ENCODE results near the gene ITGA7. TPM values are rescaled to one million over a fixed set of nuclear protein-coding genes. Genes with fewer than 3 reads are reported as not detected.

The ITGA7 gene
- total RNA-seq, 1 donor from 2014 or later = 33.2 TPM

DNA sequence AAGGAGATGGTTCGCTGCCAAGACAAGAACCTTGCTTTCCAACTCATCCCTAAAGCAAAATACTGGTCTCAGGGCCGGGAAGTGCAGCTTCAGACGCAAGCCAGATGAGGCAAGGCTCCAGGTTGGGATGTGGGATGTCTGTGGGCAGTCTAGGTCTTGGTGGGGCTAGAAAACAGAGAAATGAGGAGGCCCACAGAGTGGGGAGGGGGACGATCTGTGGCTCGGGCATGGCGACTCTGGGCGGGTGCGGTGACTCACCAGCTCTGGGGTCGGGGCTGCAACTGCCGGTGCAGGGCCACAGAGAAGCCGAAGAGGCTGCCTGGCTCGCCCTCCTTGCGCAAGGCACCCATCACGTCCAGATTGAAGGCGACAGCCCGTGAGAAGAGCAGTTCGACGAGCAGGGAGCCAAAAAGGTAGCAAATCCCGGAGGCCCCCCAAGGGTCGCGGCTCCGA lies 459 bp downstream of the ITGA7 start:
- no peak overlapping the region for H3K27ac Mint-ChIP-seq
- TF ChIP-seq, protein P1, sequence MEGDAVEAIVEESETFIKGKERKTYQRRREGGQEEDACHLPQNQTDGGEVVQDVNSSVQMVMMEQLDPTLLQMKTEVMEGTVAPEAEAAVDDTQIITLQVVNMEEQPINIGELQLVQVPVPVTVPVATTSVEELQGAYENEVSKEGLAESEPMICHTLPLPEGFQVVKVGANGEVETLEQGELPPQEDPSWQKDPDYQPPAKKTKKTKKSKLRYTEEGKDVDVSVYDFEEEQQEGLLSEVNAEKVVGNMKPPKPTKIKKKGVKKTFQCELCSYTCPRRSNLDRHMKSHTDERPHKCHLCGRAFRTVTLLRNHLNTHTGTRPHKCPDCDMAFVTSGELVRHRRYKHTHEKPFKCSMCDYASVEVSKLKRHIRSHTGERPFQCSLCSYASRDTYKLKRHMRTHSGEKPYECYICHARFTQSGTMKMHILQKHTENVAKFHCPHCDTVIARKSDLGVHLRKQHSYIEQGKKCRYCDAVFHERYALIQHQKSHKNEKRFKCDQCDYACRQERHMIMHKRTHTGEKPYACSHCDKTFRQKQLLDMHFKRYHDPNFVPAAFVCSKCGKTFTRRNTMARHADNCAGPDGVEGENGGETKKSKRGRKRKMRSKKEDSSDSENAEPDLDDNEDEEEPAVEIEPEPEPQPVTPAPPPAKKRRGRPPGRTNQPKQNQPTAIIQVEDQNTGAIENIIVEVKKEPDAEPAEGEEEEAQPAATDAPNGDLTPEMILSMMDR (IDR thresholded peaks at IDR 0.05; ENCODE audit: unreplicated experiment) = no peak

DNA sequence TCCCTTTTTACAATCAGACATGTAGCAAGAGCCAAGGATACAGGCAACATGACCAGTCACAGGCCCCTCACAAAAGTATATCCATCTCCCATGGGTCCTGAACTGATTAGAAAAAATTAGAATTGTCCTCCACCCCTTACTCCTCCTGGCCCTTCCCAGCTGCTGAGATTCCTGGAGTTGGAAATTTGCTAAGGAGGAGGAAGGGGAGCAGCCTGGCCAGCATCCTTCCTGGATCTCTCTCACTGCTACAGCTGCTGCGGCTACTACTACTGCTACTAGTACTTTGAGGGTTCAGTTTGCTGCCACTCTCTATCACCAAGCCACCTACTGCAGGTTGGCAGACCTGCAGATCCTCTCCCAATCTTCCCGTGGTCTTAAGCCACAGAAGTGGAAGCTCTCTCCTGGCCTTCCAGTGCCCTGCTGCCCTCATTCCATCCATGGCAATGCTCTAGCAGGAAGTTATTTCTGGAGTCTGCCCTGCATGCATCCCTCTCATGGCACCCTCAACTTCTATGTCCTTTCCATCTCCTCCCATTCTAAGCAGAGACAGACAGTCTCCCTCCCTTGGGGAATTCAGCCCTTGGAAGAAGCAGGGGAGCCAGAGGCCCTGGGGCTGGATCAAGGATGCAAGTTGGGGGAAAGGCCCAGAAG lies 1.0 kb downstream of the ITGA7 start:
- H3K4me3 Mint-ChIP-seq = peak overlapping the region; percentile 74
- H3K27ac Mint-ChIP-seq = no peak overlapping the region
- DNase-seq (ENCODE audit: low spot score in 2 of 2, unreplicated experiment in 2 of 2) = no peak
- no peaks in the 10 kb centered on the region for H3K9me3 Mint-ChIP-seq
- no peaks in the 10 kb centered on the region for H3K36me3 Mint-ChIP-seq
- peaks cover 71% of the 10 kb centered on the region for H3K27me3 Mint-ChIP-seq (ENCODE audit: low read depth)
- TF ChIP-seq, protein P1 (IDR thresholded peaks at IDR 0.05; ENCODE audit: unreplicated experiment) = no peak
- peaks cover 17% of the 10 kb centered on the region for H3K4me1 Mint-ChIP-seq

More for the DNA sequence above, 459 bp downstream of the ITGA7 start:
- peaks cover 17% of the 10 kb centered on the region for H3K4me1 Mint-ChIP-seq
- no peaks in the 10 kb centered on the region for H3K9me3 Mint-ChIP-seq
- H3K36me3 Mint-ChIP-seq = no peaks in the 10 kb centered on the region
- peak overlapping the region; percentile 74 for H3K4me3 Mint-ChIP-seq
- H3K27me3 Mint-ChIP-seq (ENCODE audit: low read depth) = peaks cover 76% of the 10 kb centered on the region
- DNase-seq (ENCODE audit: low spot score in 2 of 2, unreplicated experiment in 2 of 2) = no peak

- Mint-ChIP-seq H3K4me1 (peaks cover 17% of the 10 kb centered on the region), H3K36me3 (no peaks in the 10 kb centered on the region), H3K9me3 (no peaks in the 10 kb centered on the region), H3K27me3 (ENCODE audit: low read depth) (peaks cover 67% of the 10 kb centered on the region), H3K27ac (no peak overlapping the region), H3K4me3 (no peak overlapping the region)
- TF ChIP-seq, protein P1 (IDR thresholded peaks at IDR 0.05; ENCODE audit: unreplicated experiment) = no peak
- no peak for DNase-seq (ENCODE audit: low spot score in 2 of 2, unreplicated experiment in 2 of 2)
These were observed 1.8 kb downstream of the ITGA7 start for GRCh38 chr12:55705782-55706402.

DNA sequence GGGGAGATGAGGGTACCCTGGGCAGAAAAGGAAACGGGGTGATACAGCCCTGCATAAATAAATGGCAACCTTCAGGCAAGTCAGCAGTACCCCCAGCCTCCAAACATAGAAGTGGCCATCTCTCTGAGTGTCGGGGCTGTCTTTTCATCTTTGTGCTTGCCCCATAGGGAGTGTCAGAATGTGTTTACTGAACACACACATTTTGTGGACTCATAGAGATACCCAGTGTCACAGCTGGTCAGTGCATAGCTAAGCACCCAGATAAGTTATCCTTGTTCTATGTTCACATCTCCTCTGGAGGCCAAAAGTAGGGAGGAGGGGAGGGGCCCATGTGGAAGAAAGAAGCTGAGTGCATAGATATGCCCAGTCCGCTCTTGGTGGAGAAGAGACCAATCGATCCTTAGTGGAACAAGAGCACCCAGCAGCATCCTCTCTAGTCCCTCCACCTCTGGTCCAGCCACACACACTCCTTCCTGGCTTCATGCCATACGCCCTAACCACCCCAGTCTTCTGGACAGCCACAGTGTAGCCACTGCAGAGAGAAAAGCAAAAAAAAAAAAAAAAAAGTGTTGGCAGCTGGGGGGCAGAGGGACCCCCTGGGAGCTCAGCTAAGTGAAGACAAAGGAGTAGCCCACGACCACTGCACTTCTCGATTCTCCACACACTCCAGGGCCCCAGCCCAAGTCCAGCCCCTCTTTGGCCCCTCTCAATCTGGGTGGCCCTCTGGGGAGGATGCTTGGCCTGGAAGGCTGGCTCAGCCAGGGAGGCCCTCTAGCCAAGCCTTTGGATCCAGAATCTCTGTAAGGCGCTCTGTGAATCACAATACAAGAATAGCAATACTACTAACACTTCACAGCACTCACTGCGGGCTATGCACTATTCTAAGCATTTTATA lies 2.6 kb downstream of the ITGA7 start:
- peaks cover 17% of the 10 kb centered on the region for H3K4me1 Mint-ChIP-seq
- H3K27me3 Mint-ChIP-seq (ENCODE audit: low read depth) = peaks cover 59% of the 10 kb centered on the region
- DNase-seq (ENCODE audit: low spot score in 2 of 2, unreplicated experiment in 2 of 2) = no peak
- no peak overlapping the region for H3K27ac Mint-ChIP-seq
- TF ChIP-seq, protein P1 (IDR thresholded peaks at IDR 0.05; ENCODE audit: unreplicated experiment) = no peak
- no peak overlapping the region for H3K4me3 Mint-ChIP-seq
- H3K9me3 Mint-ChIP-seq = no peaks in the 10 kb centered on the region
- H3K36me3 Mint-ChIP-seq = no peaks in the 10 kb centered on the region

GRCh38 chr12:55703901-55704761 lies 3.6 kb downstream of the ITGA7 start:
- TF ChIP-seq, protein P1 (IDR thresholded peaks at IDR 0.05; ENCODE audit: unreplicated experiment) = no peak
- H3K36me3 Mint-ChIP-seq = no peaks in the 10 kb centered on the region
- no peaks in the 10 kb centered on the region for H3K9me3 Mint-ChIP-seq
- DNase-seq (ENCODE audit: low spot score in 2 of 2, unreplicated experiment in 2 of 2) = no peak
- H3K4me3 Mint-ChIP-seq = no peak overlapping the region
- H3K4me1 Mint-ChIP-seq = peaks cover 17% of the 10 kb centered on the region
- no peak overlapping the region for H3K27ac Mint-ChIP-seq
- peaks cover 50% of the 10 kb centered on the region for H3K27me3 Mint-ChIP-seq (ENCODE audit: low read depth)

Measured in mesothelial cell of epicardium (in vitro differentiated cells).